K562 (cell line): Measurements from ENCODE around the gene HSD3B7. TPM values are rescaled to one million over a fixed set of nuclear protein-coding genes. Genes with fewer than 3 reads are reported as not detected.

ENCODE experiments used
- CBFB ChIP-seq: sonication (generic); formaldehyde crosslinking; IDR thresholded peaks from 2 replicates; pipeline ENCODE4 v1.4.0; 2020; ENCODE audit warnings: mild to moderate bottlenecking, missing genetic modification reagents
- CCNT2 ChIP-seq: IDR thresholded peaks from 2 replicates; pipeline ENCODE4 v1.6.1; 2011; ENCODE audit warnings: borderline replicate concordance, low read depth, mild to moderate bottlenecking, moderate library complexity, mixed read lengths, low read length; ENCODE audit not compliant: insufficient read length; ENCODE audit errors: extremely low read depth
- CEBPG ChIP-seq, 3 experiments: fragments of 200-800 bp in 1 of 3; sonication (Bioruptor generic) in 1 of 3; sonication (generic) in 1 of 3; formaldehyde crosslinking in 1 of 3; IDR thresholded peaks in 2 of 3; conservative IDR thresholded peaks in 1 of 3; 2 replicates each; pipeline versions ENCODE4 v1.6.1 to v1.8.0; 2016 to 2022; ENCODE audit warnings: missing compliant biosample characterization in 2 of 3, missing genetic modification characterization in 2 of 3, mild to moderate bottlenecking in 1 of 3, missing genetic modification reagents in 1 of 3
- DACH1 ChIP-seq: fragments of 450-650 bp; IDR thresholded peaks from 2 replicates; pipeline ENCODE4 v1.6.1; 2018; ENCODE audit not compliant: partially characterized antibody
- FOXA3 ChIP-seq, 2 experiments: fragments of 450-650 bp in 1 of 2; sonication (generic) in 1 of 2; formaldehyde crosslinking; IDR thresholded peaks in 1 of 2; conservative IDR thresholded peaks in 1 of 2; 2 replicates each; pipeline versions ENCODE4 v1.4.0 to v1.8.0; 2020 to 2022; ENCODE audit warnings: mild to moderate bottlenecking in 2 of 2, missing genetic modification reagents in 1 of 2
- HCFC1 ChIP-seq: IDR thresholded peaks from 2 replicates; pipeline ENCODE4 v1.6.1; 2012; ENCODE audit warnings: low read depth, low read length, improper control_type of control experiment
- PHF8 ChIP-seq: fragments of 200-600 bp; sonication (generic); IDR thresholded peaks from 2 replicates; pipeline ENCODE4 v1.6.1; 2012; ENCODE audit warnings: mixed run types, mild to moderate bottlenecking, inconsistent platforms, low read length, moderate library complexity, borderline replicate concordance
- PTRF ChIP-seq: fragments of 450-650 bp; IDR thresholded peaks from 2 replicates; pipeline ENCODE4 v1.6.1; 2016; ENCODE audit warnings: mild to moderate bottlenecking, missing genetic modification characterization, missing compliant biosample characterization
- SMAD2 ChIP-seq: fragments of 150-350 bp; IDR thresholded peaks from 2 replicates; pipeline ENCODE4 v1.6.1; 2014; ENCODE audit warnings: low read depth, mild to moderate bottlenecking, low read length
- SMC3 ChIP-seq: conservative IDR thresholded peaks from 2 replicates; pipeline ENCODE4 v1.6.1; 2011; ENCODE audit warnings: low read depth, low read length, improper control_type of control experiment; ENCODE audit not compliant: insufficient read depth
- SP1 ChIP-seq: sonication (generic); formaldehyde crosslinking; IDR thresholded peaks from 2 replicates; pipeline ENCODE4 v1.8.1; 2022; ENCODE audit warnings: mild to moderate bottlenecking, missing genetic modification reagents
- STAG1 ChIP-seq: sonication (generic); formaldehyde crosslinking; IDR thresholded peaks from 2 replicates; pipeline ENCODE4 v1.5.0; 2020; ENCODE audit warnings: missing genetic modification reagents, borderline replicate concordance
- TRIM28 ChIP-seq: fragments of 450-650 bp; IDR thresholded peaks from 2 replicates; pipeline ENCODE4 v1.6.1; 2017
- ZFP30 ChIP-seq: fragments of 250-450 bp; sonication (Bioruptor Pico); IDR thresholded peaks from 2 replicates; pipeline ENCODE4 v1.8.0; 2022; ENCODE audit warnings: moderate library complexity, mild to moderate bottlenecking, inconsistent platforms, borderline replicate concordance
- ZKSCAN8 ChIP-seq: fragments of 200-800 bp; sonication (Bioruptor generic); IDR thresholded peaks from 2 replicates; pipeline ENCODE4 v1.6.1; 2016; ENCODE audit warnings: missing genetic modification characterization, missing compliant biosample characterization
- ZNF354B ChIP-seq: fragments of 250-450 bp; sonication (Bioruptor Pico); IDR thresholded peaks from 2 replicates; pipeline ENCODE4 v1.4.0; 2020
- polyA plus RNA-seq, 8 experiments: library from polyadenylated mRNA; depleted of rRNA in 4 of 8; stranded (reverse) in 5 of 8; unstranded in 3 of 8; fragments of >200 nt; fragmentation: Nextera tagmentation in 2 of 8; fragmentation: Illumina TruSeq in 1 of 8; extraction: Ambion mirVana in 2 of 8; extraction: Trizol in 1 of 8; gene quantifications; 2 replicates each; pipeline versions ENCODE4 v1.2.1 to v1.2.3, GENCODE V29; 2011 to 2014; ENCODE audit warnings: inconsistent platforms in 1 of 8, missing spikeins in 1 of 8
- total RNA-seq, 7 experiments: library from RNA; depleted of rRNA in 6 of 7; stranded (reverse); fragments of >200 nt in 6 of 7; fragmentation: Illumina TruSeq in 2 of 7; extraction: Trizol in 2 of 7; gene quantifications; 2 replicates each; pipeline versions ENCODE4 v1.2.1 to v1.2.3, GENCODE V29; 2011 to 2021; ENCODE audit warnings: low replicate concordance in 1 of 7
- TF ChIP-seq, protein P1 (sequence below): conservative IDR thresholded peaks from 2 replicates; pipeline ENCODE4 v1.6.1; 2011; ENCODE audit warnings: low read depth, mild to moderate bottlenecking, low read length; ENCODE audit not compliant: control insufficient read depth
- TF ChIP-seq, protein P2 (sequence below): fragments of 450-650 bp; formaldehyde crosslinking; IDR thresholded peaks from 2 replicates; pipeline ENCODE4 v1.4.0; 2020; ENCODE audit warnings: mild to moderate bottlenecking, moderate library complexity
- TF ChIP-seq, protein P3 (sequence below): fragments of 450-650 bp; IDR thresholded peaks from 2 replicates; pipeline ENCODE4 v1.6.1; 2016; ENCODE audit warnings: borderline replicate concordance
- TF ChIP-seq, protein P4 (sequence below): fragments of 250-450 bp; sonication (Bioruptor Pico); IDR thresholded peaks from 2 replicates; pipeline ENCODE4 v1.8.0; 2021; ENCODE audit warnings: moderate library complexity, mild to moderate bottlenecking, inconsistent platforms
- TF ChIP-seq, protein P5 (sequence below): sonication (generic); formaldehyde crosslinking; IDR thresholded peaks from 2 replicates; pipeline ENCODE4 v1.9.0; 2022; ENCODE audit warnings: mild to moderate bottlenecking, missing genetic modification reagents

HSD3B7 gene
- total and polyA plus RNA-seq, 9 of the 15 experiments (the other 6 are each of a cell fraction or from before 2014, with no cell fraction given) = 5.4 to 49.1 (median 23.0) TPM

DNA sequence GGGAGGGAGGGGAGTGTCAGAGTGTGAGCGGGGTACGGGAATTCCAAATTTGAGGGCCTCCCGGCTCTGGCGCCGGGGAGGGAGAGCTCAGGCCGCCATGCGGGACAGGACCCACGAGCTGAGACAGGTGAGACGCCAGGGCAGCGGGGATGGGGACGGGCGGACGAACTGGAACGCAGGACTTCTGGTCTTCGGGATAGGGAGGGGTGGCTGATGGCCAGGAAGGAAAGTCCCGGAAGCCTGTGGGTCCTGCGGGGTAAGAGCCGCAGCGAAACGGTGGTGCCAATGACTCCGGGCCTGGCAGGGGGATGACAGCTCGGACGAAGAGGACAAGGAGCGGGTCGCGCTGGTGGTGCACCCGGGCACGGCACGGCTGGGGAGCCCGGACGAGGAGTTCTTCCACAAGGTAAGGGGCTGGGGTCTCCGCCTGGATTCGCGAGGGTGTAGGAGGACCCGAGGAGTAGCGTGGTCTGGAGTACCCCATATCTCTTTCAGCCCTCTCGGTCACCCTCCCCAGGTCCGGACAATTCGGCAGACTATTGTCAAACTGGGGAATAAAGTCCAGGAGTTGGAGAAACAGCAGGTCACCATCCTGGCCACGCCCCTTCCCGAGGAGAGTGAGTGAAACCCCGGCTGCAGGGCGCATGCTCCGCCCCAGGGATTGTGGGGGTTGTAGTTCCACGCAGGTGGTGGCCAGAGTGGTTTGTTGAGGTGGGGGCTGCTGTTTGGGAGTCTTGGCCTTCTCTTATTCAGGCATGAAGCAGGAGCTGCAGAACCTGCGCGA lies 48.9 kb downstream of the HSD3B7 start (continued):
- TF ChIP-seq HCFC1 (peak; percentile 97), PHF8 (peak; percentile 16; the same call in 1 of the 2 replicates), CCNT2 (peak; percentile 16), FOXA3 (CRISPR knock-in tag; conservative IDR thresholded peaks at IDR 0.05 in 1 of 2, IDR thresholded peaks at IDR 0.05 in 1 of 2) (0 out of 4 replicates have a peak, but pooled peaks of 1 of the 2 experiments have one; percentile 9), CBFB (CRISPR knock-in tag) (peak; percentile 17; the same call in 1 of the 2 replicates), ZNF354B (CRISPR knock-in tag) (no peak), STAG1 (CRISPR knock-in tag) (no peak), SMAD2 (no peak), ZKSCAN8 (CRISPR knock-in tag) (no peak), DACH1 (no peak), SMC3 (0 out of 2 replicates have a peak, but pooled peaks have one; percentile 6), PTRF (no peak), ZFP30 (no peak), CEBPG (CRISPR knock-in tag; IDR thresholded peaks at IDR 0.05) (no peak), CEBPG (tag; conservative IDR thresholded peaks at IDR 0.05 in 1 of 2, IDR thresholded peaks at IDR 0.05 in 1 of 2) (no peak), SP1 (CRISPR knock-in tag) (peak; percentile 76), TRIM28 (no peak)
- TF ChIP-seq, protein P1, sequence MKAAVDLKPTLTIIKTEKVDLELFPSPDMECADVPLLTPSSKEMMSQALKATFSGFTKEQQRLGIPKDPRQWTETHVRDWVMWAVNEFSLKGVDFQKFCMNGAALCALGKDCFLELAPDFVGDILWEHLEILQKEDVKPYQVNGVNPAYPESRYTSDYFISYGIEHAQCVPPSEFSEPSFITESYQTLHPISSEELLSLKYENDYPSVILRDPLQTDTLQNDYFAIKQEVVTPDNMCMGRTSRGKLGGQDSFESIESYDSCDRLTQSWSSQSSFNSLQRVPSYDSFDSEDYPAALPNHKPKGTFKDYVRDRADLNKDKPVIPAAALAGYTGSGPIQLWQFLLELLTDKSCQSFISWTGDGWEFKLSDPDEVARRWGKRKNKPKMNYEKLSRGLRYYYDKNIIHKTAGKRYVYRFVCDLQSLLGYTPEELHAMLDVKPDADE = peak; percentile 85
- TF ChIP-seq, protein P2, sequence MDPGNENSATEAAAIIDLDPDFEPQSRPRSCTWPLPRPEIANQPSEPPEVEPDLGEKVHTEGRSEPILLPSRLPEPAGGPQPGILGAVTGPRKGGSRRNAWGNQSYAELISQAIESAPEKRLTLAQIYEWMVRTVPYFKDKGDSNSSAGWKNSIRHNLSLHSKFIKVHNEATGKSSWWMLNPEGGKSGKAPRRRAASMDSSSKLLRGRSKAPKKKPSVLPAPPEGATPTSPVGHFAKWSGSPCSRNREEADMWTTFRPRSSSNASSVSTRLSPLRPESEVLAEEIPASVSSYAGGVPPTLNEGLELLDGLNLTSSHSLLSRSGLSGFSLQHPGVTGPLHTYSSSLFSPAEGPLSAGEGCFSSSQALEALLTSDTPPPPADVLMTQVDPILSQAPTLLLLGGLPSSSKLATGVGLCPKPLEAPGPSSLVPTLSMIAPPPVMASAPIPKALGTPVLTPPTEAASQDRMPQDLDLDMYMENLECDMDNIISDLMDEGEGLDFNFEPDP = no peak
- TF ChIP-seq, protein P3, sequence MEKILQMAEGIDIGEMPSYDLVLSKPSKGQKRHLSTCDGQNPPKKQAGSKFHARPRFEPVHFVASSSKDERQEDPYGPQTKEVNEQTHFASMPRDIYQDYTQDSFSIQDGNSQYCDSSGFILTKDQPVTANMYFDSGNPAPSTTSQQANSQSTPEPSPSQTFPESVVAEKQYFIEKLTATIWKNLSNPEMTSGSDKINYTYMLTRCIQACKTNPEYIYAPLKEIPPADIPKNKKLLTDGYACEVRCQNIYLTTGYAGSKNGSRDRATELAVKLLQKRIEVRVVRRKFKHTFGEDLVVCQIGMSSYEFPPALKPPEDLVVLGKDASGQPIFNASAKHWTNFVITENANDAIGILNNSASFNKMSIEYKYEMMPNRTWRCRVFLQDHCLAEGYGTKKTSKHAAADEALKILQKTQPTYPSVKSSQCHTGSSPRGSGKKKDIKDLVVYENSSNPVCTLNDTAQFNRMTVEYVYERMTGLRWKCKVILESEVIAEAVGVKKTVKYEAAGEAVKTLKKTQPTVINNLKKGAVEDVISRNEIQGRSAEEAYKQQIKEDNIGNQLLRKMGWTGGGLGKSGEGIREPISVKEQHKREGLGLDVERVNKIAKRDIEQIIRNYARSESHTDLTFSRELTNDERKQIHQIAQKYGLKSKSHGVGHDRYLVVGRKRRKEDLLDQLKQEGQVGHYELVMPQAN = peak; percentile 78; the same call in 1 of the 2 replicates
- TF ChIP-seq, protein P4, sequence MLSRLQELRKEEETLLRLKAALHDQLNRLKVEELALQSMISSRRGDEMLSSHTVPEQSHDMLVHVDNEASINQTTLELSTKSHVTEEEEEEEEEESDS = no peak
- TF ChIP-seq, protein P5, sequence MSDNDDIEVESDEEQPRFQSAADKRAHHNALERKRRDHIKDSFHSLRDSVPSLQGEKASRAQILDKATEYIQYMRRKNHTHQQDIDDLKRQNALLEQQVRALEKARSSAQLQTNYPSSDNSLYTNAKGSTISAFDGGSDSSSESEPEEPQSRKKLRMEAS (CRISPR knock-in tag) = peak; percentile 53; the same call in 1 of the 2 replicates
